ENCODE measurements around the gene NECAP2.

DNA sequence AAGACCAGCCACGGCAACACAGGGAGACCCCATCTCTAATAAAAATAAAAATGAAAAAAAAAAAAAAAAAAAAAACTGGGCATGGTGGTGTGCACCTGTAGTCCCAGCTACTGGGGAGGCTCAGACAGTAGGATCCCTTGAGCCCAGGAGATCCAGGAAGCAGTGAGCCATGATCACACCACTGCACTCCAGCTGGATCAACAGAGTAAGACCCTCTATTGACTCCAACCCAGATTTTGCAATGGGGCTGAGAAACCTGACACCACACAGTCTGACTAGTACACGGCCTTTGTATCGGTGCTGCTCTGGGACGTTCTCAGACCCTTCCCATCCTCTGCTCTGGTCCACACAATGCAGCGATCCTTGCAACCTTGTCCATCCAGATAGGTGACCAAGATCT is 35.1 kb upstream of the NECAP2 start:
- TF ChIP-seq, protein P1, sequence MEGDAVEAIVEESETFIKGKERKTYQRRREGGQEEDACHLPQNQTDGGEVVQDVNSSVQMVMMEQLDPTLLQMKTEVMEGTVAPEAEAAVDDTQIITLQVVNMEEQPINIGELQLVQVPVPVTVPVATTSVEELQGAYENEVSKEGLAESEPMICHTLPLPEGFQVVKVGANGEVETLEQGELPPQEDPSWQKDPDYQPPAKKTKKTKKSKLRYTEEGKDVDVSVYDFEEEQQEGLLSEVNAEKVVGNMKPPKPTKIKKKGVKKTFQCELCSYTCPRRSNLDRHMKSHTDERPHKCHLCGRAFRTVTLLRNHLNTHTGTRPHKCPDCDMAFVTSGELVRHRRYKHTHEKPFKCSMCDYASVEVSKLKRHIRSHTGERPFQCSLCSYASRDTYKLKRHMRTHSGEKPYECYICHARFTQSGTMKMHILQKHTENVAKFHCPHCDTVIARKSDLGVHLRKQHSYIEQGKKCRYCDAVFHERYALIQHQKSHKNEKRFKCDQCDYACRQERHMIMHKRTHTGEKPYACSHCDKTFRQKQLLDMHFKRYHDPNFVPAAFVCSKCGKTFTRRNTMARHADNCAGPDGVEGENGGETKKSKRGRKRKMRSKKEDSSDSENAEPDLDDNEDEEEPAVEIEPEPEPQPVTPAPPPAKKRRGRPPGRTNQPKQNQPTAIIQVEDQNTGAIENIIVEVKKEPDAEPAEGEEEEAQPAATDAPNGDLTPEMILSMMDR (IDR thresholded peaks at IDR 0.05), result no peak
- TF ChIP-seq, protein P2, sequence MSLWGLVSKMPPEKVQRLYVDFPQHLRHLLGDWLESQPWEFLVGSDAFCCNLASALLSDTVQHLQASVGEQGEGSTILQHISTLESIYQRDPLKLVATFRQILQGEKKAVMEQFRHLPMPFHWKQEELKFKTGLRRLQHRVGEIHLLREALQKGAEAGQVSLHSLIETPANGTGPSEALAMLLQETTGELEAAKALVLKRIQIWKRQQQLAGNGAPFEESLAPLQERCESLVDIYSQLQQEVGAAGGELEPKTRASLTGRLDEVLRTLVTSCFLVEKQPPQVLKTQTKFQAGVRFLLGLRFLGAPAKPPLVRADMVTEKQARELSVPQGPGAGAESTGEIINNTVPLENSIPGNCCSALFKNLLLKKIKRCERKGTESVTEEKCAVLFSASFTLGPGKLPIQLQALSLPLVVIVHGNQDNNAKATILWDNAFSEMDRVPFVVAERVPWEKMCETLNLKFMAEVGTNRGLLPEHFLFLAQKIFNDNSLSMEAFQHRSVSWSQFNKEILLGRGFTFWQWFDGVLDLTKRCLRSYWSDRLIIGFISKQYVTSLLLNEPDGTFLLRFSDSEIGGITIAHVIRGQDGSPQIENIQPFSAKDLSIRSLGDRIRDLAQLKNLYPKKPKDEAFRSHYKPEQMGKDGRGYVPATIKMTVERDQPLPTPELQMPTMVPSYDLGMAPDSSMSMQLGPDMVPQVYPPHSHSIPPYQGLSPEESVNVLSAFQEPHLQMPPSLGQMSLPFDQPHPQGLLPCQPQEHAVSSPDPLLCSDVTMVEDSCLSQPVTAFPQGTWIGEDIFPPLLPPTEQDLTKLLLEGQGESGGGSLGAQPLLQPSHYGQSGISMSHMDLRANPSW (CRISPR knock-in tag; conservative IDR thresholded peaks at IDR 0.05; ENCODE audit: low read depth), result no peak
- TF ChIP-seq ZNF671 (CRISPR knock-in tag; IDR thresholded peaks at IDR 0.05) (no peak), SMAD3 (CRISPR knock-in tag; IDR thresholded peaks at IDR 0.05; ENCODE audit: borderline replicate concordance) (no peak), GABPB1 (CRISPR knock-in tag; IDR thresholded peaks at IDR 0.05) (no peak), ZNF416 (CRISPR knock-in tag; IDR thresholded peaks at IDR 0.05) (no peak), CBFB (CRISPR knock-in tag; IDR thresholded peaks at IDR 0.05; ENCODE audit: low read depth) (no peak), SMAD4 (CRISPR knock-in tag; IDR thresholded peaks at IDR 0.05) (no peak), NFE2L1 (CRISPR knock-in tag; IDR thresholded peaks at IDR 0.05) (no peak)
- TF ChIP-seq, protein P3, sequence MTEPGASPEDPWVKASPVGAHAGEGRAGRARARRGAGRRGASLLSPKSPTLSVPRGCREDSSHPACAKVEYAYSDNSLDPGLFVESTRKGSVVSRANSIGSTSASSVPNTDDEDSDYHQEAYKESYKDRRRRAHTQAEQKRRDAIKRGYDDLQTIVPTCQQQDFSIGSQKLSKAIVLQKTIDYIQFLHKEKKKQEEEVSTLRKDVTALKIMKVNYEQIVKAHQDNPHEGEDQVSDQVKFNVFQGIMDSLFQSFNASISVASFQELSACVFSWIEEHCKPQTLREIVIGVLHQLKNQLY (CRISPR knock-in tag; IDR thresholded peaks at IDR 0.05), result no peak
- TF ChIP-seq, protein P4, sequence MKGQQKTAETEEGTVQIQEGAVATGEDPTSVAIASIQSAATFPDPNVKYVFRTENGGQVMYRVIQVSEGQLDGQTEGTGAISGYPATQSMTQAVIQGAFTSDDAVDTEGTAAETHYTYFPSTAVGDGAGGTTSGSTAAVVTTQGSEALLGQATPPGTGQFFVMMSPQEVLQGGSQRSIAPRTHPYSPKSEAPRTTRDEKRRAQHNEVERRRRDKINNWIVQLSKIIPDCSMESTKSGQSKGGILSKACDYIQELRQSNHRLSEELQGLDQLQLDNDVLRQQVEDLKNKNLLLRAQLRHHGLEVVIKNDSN (CRISPR knock-in tag; IDR thresholded peaks at IDR 0.05), result no peak
- TF ChIP-seq, protein P5, sequence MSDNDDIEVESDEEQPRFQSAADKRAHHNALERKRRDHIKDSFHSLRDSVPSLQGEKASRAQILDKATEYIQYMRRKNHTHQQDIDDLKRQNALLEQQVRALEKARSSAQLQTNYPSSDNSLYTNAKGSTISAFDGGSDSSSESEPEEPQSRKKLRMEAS (CRISPR knock-in tag; IDR thresholded peaks at IDR 0.05), result no peak

Measured in WTC11 (cell line).